HCT116 (cell line): ENCODE data around the gene TPP1. TPM values are rescaled to one million over a fixed set of nuclear protein-coding genes. Genes with fewer than 3 reads are reported as not detected.

ENCODE experiments used
- ATAC-seq: fragments of 200-7000 bp; cut with Tn5 transposase; 2 replicates; pipeline ENCODE4 v1.9.1; 2020; ENCODE audit warnings: mild to moderate bottlenecking, moderate library complexity
- BruUV-seq: library from RNA; stranded (reverse); fragments of 400-500 nt; replicated peaks from 2 replicates; lab custom pipeline; 2021; lab: Mats Ljungman, UMichigan
- CTCF ChIA-PET: fragments of 300-600 bp; sonication (Branson Sonifier 250); formaldehyde crosslinking; loops from one replicate; lab custom pipeline; 2021; ENCODE audit warnings: antibody characterized with exemption; lab: Charles Lee
- POLR2A ChIA-PET: fragments of 300-600, 350-600 bp; sonication (Branson Sonifier 250); formaldehyde crosslinking; loops from one replicate; lab custom pipeline; 2021; ENCODE audit warnings: antibody characterized with exemption; lab: Charles Lee
- RAD21 ChIA-PET, 2 experiments: fragments of 300-600 bp; sonication (Branson Sonifier 250); formaldehyde crosslinking; loops; one replicate each; lab custom pipeline; 2023; ENCODE audit warnings: low total read pairs in 2 of 2; ENCODE audit not compliant: uncharacterized antibody in 2 of 2, unreplicated experiment in 2 of 2, low non-redundant PET in 1 of 2; lab: Charles Lee
- DNase-seq: peaks from one replicate; pipeline ENCODE4 v3.0.0-alpha.2; 2010; ENCODE audit warnings: low read depth, low spot score
- H2AFZ ChIP-seq: fragments of 200-600 bp; shearing (Covaris generic), sonication (generic); 2 replicates; pipeline ENCODE4 v1.6.1; 2017; ENCODE audit warnings: low read depth, mixed run types, mixed read lengths, antibody characterized with exemption, low read length; ENCODE audit not compliant: poor library complexity, severe bottlenecking
- H3K27ac ChIP-seq: 2 replicates; pipeline ENCODE4 v1.5.1; 2012; ENCODE audit warnings: low read depth, low read length
- H3K27me3 ChIP-seq: fragments of 200-600 bp; sonication (generic); 2 replicates; pipeline ENCODE4 v1.6.1; 2016; ENCODE audit warnings: mixed run types, low read length, mixed read lengths; ENCODE audit not compliant: insufficient read depth
- H3K36me3 ChIP-seq, 2 experiments: fragments of 200-500 bp in 1 of 2; fragments of 200-600 bp in 1 of 2; sonication (Bioruptor generic) in 1 of 2; sonication (generic) in 1 of 2; 2 replicates each; pipeline versions ENCODE4 v1.5.1 to v1.6.1; 2014 to 2016; ENCODE audit warnings: low read length in 2 of 2, inconsistent platforms in 1 of 2, mixed read lengths in 1 of 2, mixed run types in 1 of 2; ENCODE audit not compliant: insufficient read depth in 2 of 2, control insufficient read depth in 1 of 2
- H3K4me1 ChIP-seq, 2 experiments: fragments of 200-600 bp in 1 of 2; sonication (generic) in 1 of 2; 2 replicates each; pipeline versions ENCODE4 v1.5.1 to v1.6.1; 2012 to 2017; ENCODE audit warnings: low read length in 2 of 2, inconsistent platforms in 1 of 2, mild to moderate bottlenecking in 1 of 2, mixed read lengths in 1 of 2, mixed run types in 1 of 2, moderate library complexity in 1 of 2; ENCODE audit not compliant: insufficient read depth in 2 of 2, control insufficient read depth in 1 of 2
- H3K4me2 ChIP-seq: fragments of 200-600 bp; sonication (generic); 2 replicates; pipeline ENCODE4 v1.6.1; 2017; ENCODE audit warnings: mixed run types, low read length, mixed read lengths
- H3K4me3 ChIP-seq, 2 experiments: fragments of 200-600 bp in 1 of 2; sonication (generic) in 1 of 2; replicated peaks in 1 of 2; 2 replicates each; pipeline ENCODE4 v1.5.1; 2011 to 2016; ENCODE audit warnings: low read length in 2 of 2, control low read depth in 1 of 2, low read depth in 1 of 2, mild to moderate bottlenecking in 1 of 2, mixed read lengths in 1 of 2, mixed run types in 1 of 2
- H3K79me2 ChIP-seq: fragments of 200-600 bp; sonication (generic); 2 replicates; pipeline ENCODE4 v1.6.1; 2017; ENCODE audit warnings: mild to moderate bottlenecking, mixed run types, low read length, moderate library complexity, mixed read lengths; ENCODE audit not compliant: insufficient read depth
- H3K9ac ChIP-seq: fragments of 200-600 bp; sonication (generic); 2 replicates; pipeline ENCODE4 v1.6.1; 2016; ENCODE audit warnings: low read length, mixed read lengths
- H3K9me2 ChIP-seq: fragments of 200-600 bp; sonication (generic), shearing (Covaris generic); 2 replicates; pipeline ENCODE4 v1.6.1; 2017; ENCODE audit warnings: mixed run types, mild to moderate bottlenecking, moderate library complexity; ENCODE audit not compliant: insufficient read depth
- H3K9me3 ChIP-seq, 2 experiments: fragments of 200-500 bp in 1 of 2; fragments of 200-600 bp in 1 of 2; sonication (Bioruptor generic) in 1 of 2; sonication (generic) in 1 of 2; 2 replicates each; pipeline ENCODE4 v1.6.1; 2014 to 2017; ENCODE audit warnings: low read length in 2 of 2, mixed read lengths in 2 of 2, inconsistent platforms in 1 of 2, low read depth in 1 of 2, mild to moderate bottlenecking in 1 of 2, mixed run types in 1 of 2, moderate library complexity in 1 of 2; ENCODE audit not compliant: control insufficient read depth in 1 of 2, insufficient read depth in 1 of 2
- H4K20me1 ChIP-seq: fragments of 200-600 bp; sonication (generic), shearing (Covaris generic); 2 replicates; pipeline ENCODE4 v1.6.1; 2017; ENCODE audit warnings: mixed run types, mild to moderate bottlenecking, moderate library complexity; ENCODE audit not compliant: insufficient read depth
- CBX3 ChIP-seq: IDR thresholded peaks from 2 replicates; pipeline ENCODE4 v1.6.1; 2012; ENCODE audit warnings: low read depth
- CEBPB ChIP-seq: IDR thresholded peaks from 2 replicates; pipeline ENCODE4 v1.6.1; 2012; ENCODE audit warnings: low read depth
- EGR1 ChIP-seq: IDR thresholded peaks from 2 replicates; pipeline ENCODE4 v1.6.1; 2012; ENCODE audit warnings: low read depth
- EZH2phosphoT487 ChIP-seq: fragments of 200-600 bp; IDR thresholded peaks from 2 replicates; pipeline ENCODE4 v1.6.1; 2018; ENCODE audit warnings: antibody characterized with exemption, borderline replicate concordance
- FOSL1 ChIP-seq: IDR thresholded peaks from 2 replicates; pipeline ENCODE4 v1.6.1; 2012; ENCODE audit warnings: low read depth
- JUND ChIP-seq: IDR thresholded peaks from 2 replicates; pipeline ENCODE4 v1.6.1; 2012
- POLR2A ChIP-seq: IDR thresholded peaks from 2 replicates; pipeline ENCODE4 v1.7.0; 2011; ENCODE audit warnings: borderline replicate concordance; ENCODE audit not compliant: insufficient read depth, insufficient read length; ENCODE audit errors: extremely low read depth
- POLR2AphosphoS5 ChIP-seq: IDR thresholded peaks from 2 replicates; pipeline ENCODE4 v1.6.1; 2011; ENCODE audit warnings: mild to moderate bottlenecking, low read depth, low read length, moderate library complexity
- RAD21 ChIP-seq: IDR thresholded peaks from 2 replicates; pipeline ENCODE4 v1.6.1; 2012; ENCODE audit warnings: low read depth, mild to moderate bottlenecking
- SIN3A ChIP-seq: IDR thresholded peaks from 2 replicates; pipeline ENCODE4 v1.6.1; 2012; ENCODE audit warnings: low read depth
- SP1 ChIP-seq: IDR thresholded peaks from 2 replicates; pipeline ENCODE4 v1.6.1; 2012; ENCODE audit warnings: low read depth
- SRF ChIP-seq: IDR thresholded peaks from 2 replicates; pipeline ENCODE4 v1.6.1; 2012; ENCODE audit warnings: low read depth
- TCF7L2 ChIP-seq: IDR thresholded peaks from 2 replicates; pipeline ENCODE4 v1.7.0; 2011; ENCODE audit warnings: borderline replicate concordance, inconsistent platforms; ENCODE audit not compliant: insufficient read depth, insufficient read length; ENCODE audit errors: extremely low read depth
- YY1 ChIP-seq: IDR thresholded peaks from 2 replicates; pipeline ENCODE4 v1.6.1; 2011; ENCODE audit warnings: low read length, low read depth, moderate library complexity, mild to moderate bottlenecking; ENCODE audit not compliant: insufficient replicate concordance; ENCODE audit errors: extremely low read depth
- ZFX ChIP-seq: fragments of 450-650 bp; IDR thresholded peaks from 2 replicates; pipeline ENCODE4 v1.6.1; 2017
- ZNF274 ChIP-seq: fragments of 200-500 bp; sonication (Bioruptor generic); IDR thresholded peaks from 2 replicates; pipeline ENCODE4 v1.6.1; 2014; ENCODE audit warnings: mild to moderate bottlenecking, low read depth, low read length, inconsistent platforms
- intact Hi-C: fragments of 100-400 bp; cut with micrococcal nuclease; formaldehyde crosslinking; loops from 2 replicates; pipeline ENCODE4 v1.10.0; 2022
- total RNA-seq: library from RNA; stranded (reverse); gene quantifications from one replicate; pipeline ENCODE4 v1.2.1, GENCODE V29; 2021; ENCODE audit not compliant: unreplicated experiment
- TF ChIP-seq, protein P1 (sequence below): IDR thresholded peaks from 2 replicates; pipeline ENCODE4 v1.6.1; 2011; ENCODE audit warnings: mild to moderate bottlenecking, low read length, moderate library complexity; ENCODE audit not compliant: insufficient replicate concordance; ENCODE audit errors: extremely low read depth
- TF ChIP-seq, protein P2 (sequence below): IDR thresholded peaks from 2 replicates; pipeline ENCODE4 v1.6.1; 2012
- TF ChIP-seq, protein P3 (sequence below), 3 experiments: fragments of 200-600 bp in 1 of 3; sonication (generic) in 1 of 3; IDR thresholded peaks in 2 of 3; conservative IDR thresholded peaks in 1 of 3; 2 replicates each; pipeline ENCODE4 v1.5.1; 2012 to 2017; ENCODE audit warnings: low read depth in 2 of 3, low read length in 2 of 3, antibody characterized with exemption in 1 of 3, borderline replicate concordance in 1 of 3, control low read depth in 1 of 3, mild to moderate bottlenecking in 1 of 3, mixed read lengths in 1 of 3, mixed run types in 1 of 3, moderate library complexity in 1 of 3; ENCODE audit not compliant: insufficient read depth in 1 of 3
- TF ChIP-seq, protein P4 (sequence below): IDR thresholded peaks from 2 replicates; pipeline ENCODE4 v1.6.1; 2012

TPP1 gene
- total RNA-seq, 1 experiment from 2014 or later: 44.7 TPM

DNA sequence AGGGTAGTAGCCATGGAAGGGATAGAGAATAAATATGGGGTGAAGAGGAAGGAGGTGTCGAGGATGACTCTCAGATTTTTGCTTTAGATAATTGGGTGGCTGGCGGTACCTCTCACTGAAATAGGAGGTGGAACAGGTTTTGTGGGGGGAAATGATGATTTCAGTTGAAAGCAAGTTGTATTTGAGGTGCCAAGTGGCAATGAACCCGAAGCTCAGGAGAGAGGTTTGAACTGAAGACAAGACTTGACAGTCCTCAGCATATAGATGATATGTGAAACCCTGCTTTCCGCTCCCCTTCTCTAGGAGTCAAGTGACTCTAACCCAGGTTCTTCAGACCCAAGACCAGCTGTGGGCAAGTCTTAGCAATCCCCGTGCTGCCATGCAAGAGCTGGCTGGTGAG is 49.5 kb downstream of the TPP1 start:
- CTCF ChIA-PET: no interaction called here

More for the DNA sequence above, 49.5 kb downstream of the TPP1 start:
- H3K27me3 ChIP-seq: no peaks in the 10 kb centered on the region
- no peaks in the 10 kb centered on the region for H3K36me3 ChIP-seq
- BruUV-seq: no TSS peak
- H3K27ac ChIP-seq: no peak overlapping the region
- ChIA-PET RAD21 (no interaction called here), POLR2A (no interaction called here)
- H2AFZ ChIP-seq: no peak overlapping the region
- DNase-seq: no peak
- intact Hi-C loops: no loop called here
- H3K4me2 ChIP-seq: no peak overlapping the region
- no peaks in the 10 kb centered on the region for H3K4me1 ChIP-seq
- no peak overlapping the region for H3K9ac ChIP-seq
- H3K4me3 ChIP-seq: no peak overlapping the region
- H3K9me3 ChIP-seq: no peaks in the 10 kb centered on the region
- TF ChIP-seq CBX3 (no peak), ZFX (no peak), POLR2A (no peak), EGR1 (no peak), FOSL1 (no peak), SP1 (no peak), EZH2phosphoT487 (no peak), CEBPB (no peak), ZNF274 (no peak), YY1 (no peak), SIN3A (no peak), SRF (no peak), TCF7L2 (no peak), JUND (no peak), RAD21 (no peak), POLR2AphosphoS5 (no peak)
- TF ChIP-seq, protein P1, sequence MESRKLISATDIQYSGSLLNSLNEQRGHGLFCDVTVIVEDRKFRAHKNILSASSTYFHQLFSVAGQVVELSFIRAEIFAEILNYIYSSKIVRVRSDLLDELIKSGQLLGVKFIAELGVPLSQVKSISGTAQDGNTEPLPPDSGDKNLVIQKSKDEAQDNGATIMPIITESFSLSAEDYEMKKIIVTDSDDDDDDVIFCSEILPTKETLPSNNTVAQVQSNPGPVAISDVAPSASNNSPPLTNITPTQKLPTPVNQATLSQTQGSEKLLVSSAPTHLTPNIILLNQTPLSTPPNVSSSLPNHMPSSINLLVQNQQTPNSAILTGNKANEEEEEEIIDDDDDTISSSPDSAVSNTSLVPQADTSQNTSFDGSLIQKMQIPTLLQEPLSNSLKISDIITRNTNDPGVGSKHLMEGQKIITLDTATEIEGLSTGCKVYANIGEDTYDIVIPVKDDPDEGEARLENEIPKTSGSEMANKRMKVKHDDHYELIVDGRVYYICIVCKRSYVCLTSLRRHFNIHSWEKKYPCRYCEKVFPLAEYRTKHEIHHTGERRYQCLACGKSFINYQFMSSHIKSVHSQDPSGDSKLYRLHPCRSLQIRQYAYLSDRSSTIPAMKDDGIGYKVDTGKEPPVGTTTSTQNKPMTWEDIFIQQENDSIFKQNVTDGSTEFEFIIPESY: no peak
- TF ChIP-seq, protein P2, sequence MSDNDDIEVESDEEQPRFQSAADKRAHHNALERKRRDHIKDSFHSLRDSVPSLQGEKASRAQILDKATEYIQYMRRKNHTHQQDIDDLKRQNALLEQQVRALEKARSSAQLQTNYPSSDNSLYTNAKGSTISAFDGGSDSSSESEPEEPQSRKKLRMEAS: no peak
- TF ChIP-seq, protein P3, sequence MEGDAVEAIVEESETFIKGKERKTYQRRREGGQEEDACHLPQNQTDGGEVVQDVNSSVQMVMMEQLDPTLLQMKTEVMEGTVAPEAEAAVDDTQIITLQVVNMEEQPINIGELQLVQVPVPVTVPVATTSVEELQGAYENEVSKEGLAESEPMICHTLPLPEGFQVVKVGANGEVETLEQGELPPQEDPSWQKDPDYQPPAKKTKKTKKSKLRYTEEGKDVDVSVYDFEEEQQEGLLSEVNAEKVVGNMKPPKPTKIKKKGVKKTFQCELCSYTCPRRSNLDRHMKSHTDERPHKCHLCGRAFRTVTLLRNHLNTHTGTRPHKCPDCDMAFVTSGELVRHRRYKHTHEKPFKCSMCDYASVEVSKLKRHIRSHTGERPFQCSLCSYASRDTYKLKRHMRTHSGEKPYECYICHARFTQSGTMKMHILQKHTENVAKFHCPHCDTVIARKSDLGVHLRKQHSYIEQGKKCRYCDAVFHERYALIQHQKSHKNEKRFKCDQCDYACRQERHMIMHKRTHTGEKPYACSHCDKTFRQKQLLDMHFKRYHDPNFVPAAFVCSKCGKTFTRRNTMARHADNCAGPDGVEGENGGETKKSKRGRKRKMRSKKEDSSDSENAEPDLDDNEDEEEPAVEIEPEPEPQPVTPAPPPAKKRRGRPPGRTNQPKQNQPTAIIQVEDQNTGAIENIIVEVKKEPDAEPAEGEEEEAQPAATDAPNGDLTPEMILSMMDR (IDR thresholded peaks at IDR 0.05 in 2 of 3, conservative IDR thresholded peaks at IDR 0.05 in 1 of 3; ENCODE audit: borderline replicate concordance in 1 of 3, insufficient read depth in 1 of 3, low read depth in 2 of 3, low read length in 2 of 3): no peak
- TF ChIP-seq, protein P4, sequence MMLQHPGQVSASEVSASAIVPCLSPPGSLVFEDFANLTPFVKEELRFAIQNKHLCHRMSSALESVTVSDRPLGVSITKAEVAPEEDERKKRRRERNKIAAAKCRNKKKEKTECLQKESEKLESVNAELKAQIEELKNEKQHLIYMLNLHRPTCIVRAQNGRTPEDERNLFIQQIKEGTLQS: no peak
- TF ChIP-seq, all 23 proteins: peak for 0
- Histone ChIP-seq H3K79me2 (no peaks in the 10 kb centered on the region), H4K20me1 (no peaks in the 10 kb centered on the region), H3K9me2 (no peaks in the 10 kb centered on the region)
- ATAC-seq: no peak
